Gastroesophageal sphincter (tissue), 3 donors: Measurements from ENCODE around the gene BUD31.

Source experiments
- EP300 ChIP-seq: sonication (generic); formaldehyde crosslinking; IDR thresholded peaks from one replicate; pipeline ENCODE4 v1.6.1; 2017; ENCODE audit warnings: antibody characterized with exemption, mild to moderate bottlenecking
- POLR2A ChIP-seq, 2 donors: fragments of 450-650 bp; IDR thresholded peaks; one replicate each; pipeline ENCODE4 v1.6.1; 2017; ENCODE audit warnings: antibody characterized with exemption in 2 of 2, mild to moderate bottlenecking in 2 of 2, moderate library complexity in 1 of 2
- POLR2AphosphoS5 ChIP-seq: sonication (generic); formaldehyde crosslinking; IDR thresholded peaks from one replicate; pipeline ENCODE4 v1.6.1; 2017; ENCODE audit warnings: antibody characterized with exemption
- TF ChIP-seq, protein P1 (sequence below), 4 experiments: fragments of 200-600 bp in 2 of 4; fragments of 450-650 bp in 2 of 4; sonication (generic) in 1 of 4; IDR thresholded peaks; one replicate each; pipeline ENCODE4 v1.5.1; 2017 to 2019; ENCODE audit warnings: antibody characterized with exemption in 4 of 4, mild to moderate bottlenecking in 2 of 4, moderate library complexity in 2 of 4

DNA sequence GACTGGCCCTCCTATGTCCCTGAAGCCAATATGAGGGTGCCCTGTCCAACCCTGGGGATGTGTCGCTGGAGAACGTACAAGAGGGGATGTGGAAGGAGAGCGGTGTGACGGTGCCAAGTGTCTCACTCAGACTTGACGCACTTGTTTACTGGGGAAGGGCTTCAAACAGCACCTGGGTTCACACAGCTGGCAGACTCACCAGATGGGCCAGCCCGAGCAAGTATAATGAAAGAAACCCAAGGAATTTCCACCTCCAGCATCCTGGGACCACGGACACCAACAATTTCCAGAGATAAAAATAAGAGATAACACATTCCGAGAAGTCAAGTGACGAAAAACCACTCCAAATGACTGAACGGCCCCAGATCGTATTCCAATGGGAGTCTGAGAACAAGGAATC lies 51.9 kb downstream of the BUD31 start:
- TF ChIP-seq, protein P1, sequence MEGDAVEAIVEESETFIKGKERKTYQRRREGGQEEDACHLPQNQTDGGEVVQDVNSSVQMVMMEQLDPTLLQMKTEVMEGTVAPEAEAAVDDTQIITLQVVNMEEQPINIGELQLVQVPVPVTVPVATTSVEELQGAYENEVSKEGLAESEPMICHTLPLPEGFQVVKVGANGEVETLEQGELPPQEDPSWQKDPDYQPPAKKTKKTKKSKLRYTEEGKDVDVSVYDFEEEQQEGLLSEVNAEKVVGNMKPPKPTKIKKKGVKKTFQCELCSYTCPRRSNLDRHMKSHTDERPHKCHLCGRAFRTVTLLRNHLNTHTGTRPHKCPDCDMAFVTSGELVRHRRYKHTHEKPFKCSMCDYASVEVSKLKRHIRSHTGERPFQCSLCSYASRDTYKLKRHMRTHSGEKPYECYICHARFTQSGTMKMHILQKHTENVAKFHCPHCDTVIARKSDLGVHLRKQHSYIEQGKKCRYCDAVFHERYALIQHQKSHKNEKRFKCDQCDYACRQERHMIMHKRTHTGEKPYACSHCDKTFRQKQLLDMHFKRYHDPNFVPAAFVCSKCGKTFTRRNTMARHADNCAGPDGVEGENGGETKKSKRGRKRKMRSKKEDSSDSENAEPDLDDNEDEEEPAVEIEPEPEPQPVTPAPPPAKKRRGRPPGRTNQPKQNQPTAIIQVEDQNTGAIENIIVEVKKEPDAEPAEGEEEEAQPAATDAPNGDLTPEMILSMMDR (IDR thresholded peaks at IDR 0.05) = no peak
- TF ChIP-seq POLR2A (IDR thresholded peaks at IDR 0.05) = no peak
- no peak for TF ChIP-seq POLR2AphosphoS5
- no peak for TF ChIP-seq EP300
